Measurements from ENCODE around the gene CASKIN2. TPM values are rescaled to one million over a fixed set of nuclear protein-coding genes. Genes with fewer than 3 reads are reported as not detected.
A peak's percentile ranks its signal among the peaks of the same experiment; 100 is the strongest.

Gene CASKIN2
- total and polyA plus RNA-seq, 10 of the 15 experiments (the other 5 are each of a cell fraction or from before 2014, with no cell fraction given) = 0.02 to 2.7 (median 0.44) TPM; not detected in 1

DNA sequence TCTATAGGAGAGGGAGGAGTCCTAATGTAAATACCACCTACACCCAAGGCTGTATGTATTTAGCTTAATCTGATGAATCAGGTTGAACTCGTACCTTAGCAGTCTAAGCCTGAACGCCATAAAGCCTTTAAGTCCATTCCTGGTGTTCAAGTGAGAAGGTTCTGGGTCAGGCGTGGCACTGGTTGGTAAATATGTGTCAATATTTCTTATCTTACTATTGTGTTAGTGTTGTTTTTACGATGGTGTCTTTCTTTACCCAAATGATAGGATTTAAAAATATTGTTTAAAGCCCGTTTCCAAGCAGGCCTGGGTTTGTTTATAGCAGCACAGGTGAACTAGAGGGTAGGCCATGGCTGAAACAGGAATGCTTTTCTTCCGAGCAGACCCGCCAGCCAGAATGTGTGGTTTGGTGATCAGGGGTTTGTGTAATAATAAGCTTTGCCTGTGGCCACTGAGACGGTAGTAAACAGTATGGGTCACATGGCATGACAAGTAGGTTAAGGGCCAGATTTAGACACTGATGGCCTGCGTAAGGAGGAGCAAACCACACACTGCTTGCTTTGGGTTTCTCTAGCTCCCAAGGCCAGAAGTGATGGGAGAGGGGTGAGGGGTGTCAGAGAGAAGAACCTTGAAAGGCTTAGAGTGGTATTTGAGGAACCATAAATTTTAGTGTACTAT is 55.6 kb downstream of the CASKIN2 start:
- Histone ChIP-seq H3K4me3 (0 out of 2 replicates have a peak overlapping the region, but pooled peaks have one; percentile 11), H3K27me3 (replicated peaks in 1 of 2; ENCODE audit: control insufficient read depth in 2 of 2, insufficient read depth in 2 of 2, low read length in 1 of 2) (no peaks in the 10 kb centered on the region), H4K20me1 (ENCODE audit: control insufficient read depth, insufficient read depth) (no peaks in the 10 kb centered on the region), H3K27ac (ENCODE audit: control insufficient read depth, insufficient read depth) (peak overlapping the region; percentile 69), H3K9me3 (replicated peaks; ENCODE audit: control insufficient read depth, insufficient read depth, low read length) (no peaks in the 10 kb centered on the region), H3K9ac (ENCODE audit: control insufficient read depth, insufficient read depth, low read length) (peak overlapping the region; percentile 1; the same call in 1 of the 2 replicates), H3K4me2 (ENCODE audit: control insufficient read depth, insufficient read depth) (peak overlapping the region; percentile 94), H3K36me3 (ENCODE audit: control insufficient read depth in 2 of 2, insufficient read depth in 2 of 2, low read length in 1 of 2) (no peaks in the 10 kb centered on the region), H2AFZ (ENCODE audit: control insufficient read depth, low read depth, low read length) (peak overlapping the region; percentile 30), H3K79me2 (ENCODE audit: control insufficient read depth, insufficient read depth, low read length) (peaks cover 14% of the 10 kb centered on the region), H3K4me1 (ENCODE audit: control insufficient read depth, insufficient read depth, low read length) (peaks cover 31% of the 10 kb centered on the region)
- in situ Hi-C loops (cut with MboI) (no loop called here), intact Hi-C loops (cut with micrococcal nuclease; ENCODE audit: unreplicated experiment) (no loop called here)
- ChIA-PET SMC1A (ENCODE audit: uncharacterized antibody, unreplicated experiment) (interaction anchor here (0.7 to 2.0 kb wide), 6 partner anchors 13 to 169 kb away, joined by 3 to 8 read pairs (median 4); no protein-coding TSS in a partner anchor), CTCF (interaction anchor here (0.6 to 1.4 kb wide), 7 partner anchors 33 to 515 kb away, joined by 3 to 7 read pairs (median 3); partner anchors contain the start of genes SLC25A19, SMIM5 and TSEN54), POLR2A (interaction anchor here (0.7 to 1.9 kb wide), 3 partner anchors 9 to 180 kb away, joined by 3 to 6 read pairs (median 4); no protein-coding TSS in a partner anchor), RAD21 (ENCODE audit: unreplicated experiment) (interaction anchor here (1.4 kb wide), 1 partner anchor 171 kb away, joined by 4 read pairs; the partner anchor contains the start of gene SLC25A19)
- BruUV-seq (replicated peaks) = no TSS peak
- peak; percentile 86 for FAIRE-seq
- DNase-seq (ENCODE audit: low read depth, low spot score) = peak; percentile 41
- 41% methylated on average over 9 of the region's 9 CpGs for WGBS (ENCODE audit: insufficient coverage, insufficient replicate concordance, low lambda C conversion rate, missing lambda C conversion rate)
- peak; percentile 79 for ATAC-seq
- TF ChIP-seq, protein P1, sequence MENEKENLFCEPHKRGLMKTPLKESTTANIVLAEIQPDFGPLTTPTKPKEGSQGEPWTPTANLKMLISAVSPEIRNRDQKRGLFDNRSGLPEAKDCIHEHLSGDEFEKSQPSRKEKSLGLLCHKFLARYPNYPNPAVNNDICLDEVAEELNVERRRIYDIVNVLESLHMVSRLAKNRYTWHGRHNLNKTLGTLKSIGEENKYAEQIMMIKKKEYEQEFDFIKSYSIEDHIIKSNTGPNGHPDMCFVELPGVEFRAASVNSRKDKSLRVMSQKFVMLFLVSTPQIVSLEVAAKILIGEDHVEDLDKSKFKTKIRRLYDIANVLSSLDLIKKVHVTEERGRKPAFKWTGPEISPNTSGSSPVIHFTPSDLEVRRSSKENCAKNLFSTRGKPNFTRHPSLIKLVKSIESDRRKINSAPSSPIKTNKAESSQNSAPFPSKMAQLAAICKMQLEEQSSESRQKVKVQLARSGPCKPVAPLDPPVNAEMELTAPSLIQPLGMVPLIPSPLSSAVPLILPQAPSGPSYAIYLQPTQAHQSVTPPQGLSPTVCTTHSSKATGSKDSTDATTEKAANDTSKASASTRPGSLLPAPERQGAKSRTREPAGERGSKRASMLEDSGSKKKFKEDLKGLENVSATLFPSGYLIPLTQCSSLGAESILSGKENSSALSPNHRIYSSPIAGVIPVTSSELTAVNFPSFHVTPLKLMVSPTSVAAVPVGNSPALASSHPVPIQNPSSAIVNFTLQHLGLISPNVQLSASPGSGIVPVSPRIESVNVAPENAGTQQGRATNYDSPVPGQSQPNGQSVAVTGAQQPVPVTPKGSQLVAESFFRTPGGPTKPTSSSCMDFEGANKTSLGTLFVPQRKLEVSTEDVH (IDR thresholded peaks at IDR 0.05; ENCODE audit: low read depth, partially characterized antibody) = no peak
- no peak for TF ChIP-seq YBX1 (IDR thresholded peaks at IDR 0.05)
- TF ChIP-seq, protein P2, sequence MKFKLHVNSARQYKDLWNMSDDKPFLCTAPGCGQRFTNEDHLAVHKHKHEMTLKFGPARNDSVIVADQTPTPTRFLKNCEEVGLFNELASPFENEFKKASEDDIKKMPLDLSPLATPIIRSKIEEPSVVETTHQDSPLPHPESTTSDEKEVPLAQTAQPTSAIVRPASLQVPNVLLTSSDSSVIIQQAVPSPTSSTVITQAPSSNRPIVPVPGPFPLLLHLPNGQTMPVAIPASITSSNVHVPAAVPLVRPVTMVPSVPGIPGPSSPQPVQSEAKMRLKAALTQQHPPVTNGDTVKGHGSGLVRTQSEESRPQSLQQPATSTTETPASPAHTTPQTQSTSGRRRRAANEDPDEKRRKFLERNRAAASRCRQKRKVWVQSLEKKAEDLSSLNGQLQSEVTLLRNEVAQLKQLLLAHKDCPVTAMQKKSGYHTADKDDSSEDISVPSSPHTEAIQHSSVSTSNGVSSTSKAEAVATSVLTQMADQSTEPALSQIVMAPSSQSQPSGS (IDR thresholded peaks at IDR 0.05; ENCODE audit: low read length) = no peak
- peak; percentile 41; the same call in 1 of the 2 replicates for TF ChIP-seq POLR2A (IDR thresholded peaks at IDR 0.05; ENCODE audit: low read depth, low read length)
- TF ChIP-seq NR2F1 (conservative IDR thresholded peaks at IDR 0.05) = peak; percentile 49; the same call in 1 of the 2 replicates
- peak; percentile 62; the same call in 1 of the 2 replicates for TF ChIP-seq FOXK2 (IDR thresholded peaks at IDR 0.05)
- TF ChIP-seq SREBF1 (IDR thresholded peaks at IDR 0.05; ENCODE audit: low read length) = no peak
- no peak for TF ChIP-seq POLR2AphosphoS5 (IDR thresholded peaks at IDR 0.05; ENCODE audit: low read length)
- peak; percentile 65 to 73; a peak in 3 of 4 replicates for TF ChIP-seq EP300 (IDR thresholded peaks at IDR 0.05; ENCODE audit: borderline replicate concordance in 1 of 2, control insufficient read depth in 1 of 2, low read depth in 2 of 2, low read length in 2 of 2)
- TF ChIP-seq IKZF2 (IDR thresholded peaks at IDR 0.05) = peak; percentile 69 to 72; a peak in 3 of 4 replicates
- 0 out of 2 replicates have a peak, but pooled peaks have one; percentile 14 for TF ChIP-seq CREB1 (IDR thresholded peaks at IDR 0.05; ENCODE audit: low read depth)
- 0 out of 2 replicates have a peak, but pooled peaks have one; percentile 13 for TF ChIP-seq NRF1 (conservative IDR thresholded peaks at IDR 0.05; ENCODE audit: low read depth, low read length)
- TF ChIP-seq BCL11A (IDR thresholded peaks at IDR 0.05; ENCODE audit: low read depth, low read length) = 0 out of 2 replicates have a peak, but pooled peaks have one; percentile 8
- no peak for TF ChIP-seq SRF (IDR thresholded peaks at IDR 0.05; ENCODE audit: low read depth in 2 of 2, low read length in 2 of 2)
- TF ChIP-seq NBN (IDR thresholded peaks at IDR 0.05) = peak; percentile 75; the same call in 1 of the 2 replicates
- TF ChIP-seq, protein P3, sequence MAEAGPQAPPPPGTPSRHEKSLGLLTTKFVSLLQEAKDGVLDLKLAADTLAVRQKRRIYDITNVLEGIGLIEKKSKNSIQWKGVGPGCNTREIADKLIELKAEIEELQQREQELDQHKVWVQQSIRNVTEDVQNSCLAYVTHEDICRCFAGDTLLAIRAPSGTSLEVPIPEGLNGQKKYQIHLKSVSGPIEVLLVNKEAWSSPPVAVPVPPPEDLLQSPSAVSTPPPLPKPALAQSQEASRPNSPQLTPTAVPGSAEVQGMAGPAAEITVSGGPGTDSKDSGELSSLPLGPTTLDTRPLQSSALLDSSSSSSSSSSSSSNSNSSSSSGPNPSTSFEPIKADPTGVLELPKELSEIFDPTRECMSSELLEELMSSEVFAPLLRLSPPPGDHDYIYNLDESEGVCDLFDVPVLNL (IDR thresholded peaks at IDR 0.05; ENCODE audit: low read depth, low read length) = no peak
- TF ChIP-seq LARP7 (IDR thresholded peaks at IDR 0.05) = 0 out of 2 replicates have a peak, but pooled peaks have one; percentile 16

Measured in GM12878 (cell line).